H54 (cell line): ENCODE data around the gene ZNF830.
"Not testable (repeated sequence)": the region's sequence is repeated elsewhere in the genome, so short reads cannot be mapped to it uniquely, and the experiment has no call there.

Source experiments
- DNase-seq: peaks from one replicate; pipeline ENCODE4 v3.0.0; 2011; ENCODE audit warnings: low spot score, mixed read lengths; ENCODE audit not compliant: insufficient read length
- FAIRE-seq: peaks from 3 replicates; lab custom pipeline; 2011; peaks lifted over from hg19 to GRCh38; lab: Jason Lieb, UNC
- POLR2A ChIP-seq: IDR thresholded peaks from 2 replicates; pipeline ENCODE4 v1.6.1; 2011; ENCODE audit warnings: low read depth, mild to moderate bottlenecking, low read length

Gene ZNF830

DNA sequence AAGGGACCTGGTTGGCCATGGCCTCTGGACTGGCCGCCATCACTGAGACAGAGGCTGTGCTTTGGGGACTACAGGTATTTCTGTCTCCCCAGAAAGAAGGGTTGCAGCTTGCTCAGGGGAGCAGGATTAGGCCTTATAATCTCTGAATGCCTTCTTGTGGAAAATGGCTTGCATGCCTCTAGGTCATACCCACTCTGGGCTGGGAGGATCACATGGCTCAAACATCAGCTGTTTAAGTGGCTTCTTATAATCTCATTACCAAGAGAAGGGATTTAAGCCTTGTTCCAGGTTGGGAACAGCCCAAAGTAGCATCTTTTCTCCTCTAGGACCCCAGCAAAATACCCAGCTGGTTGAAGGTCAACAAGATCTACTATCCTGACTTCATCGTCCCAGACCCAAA is 38.1 kb downstream of the ZNF830 start:
- no peak for FAIRE-seq
- DNase-seq = no peak
- TF ChIP-seq POLR2A = no peak

DNA sequence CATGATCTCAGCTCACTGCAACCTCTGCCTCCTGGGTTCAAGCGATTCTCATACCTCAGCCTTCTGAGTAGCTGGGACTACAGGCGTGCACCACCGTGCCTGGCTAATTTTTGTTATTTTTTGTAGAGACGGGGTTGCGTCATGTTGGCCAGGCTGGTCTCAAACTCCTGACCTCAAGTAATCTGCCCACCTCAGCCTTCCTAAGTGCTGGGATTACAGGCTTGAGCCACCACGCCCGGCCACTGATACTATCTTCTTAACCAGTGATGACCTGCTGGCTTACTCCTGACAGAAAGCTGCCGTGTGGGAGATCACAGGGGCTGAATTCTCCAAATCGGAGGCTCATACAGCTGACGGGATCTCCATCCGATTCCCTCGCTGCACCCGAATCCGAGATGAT is 39.6 kb downstream of the ZNF830 start:
- DNase-seq, FAIRE-seq: not testable (repeated sequence)

DNA sequence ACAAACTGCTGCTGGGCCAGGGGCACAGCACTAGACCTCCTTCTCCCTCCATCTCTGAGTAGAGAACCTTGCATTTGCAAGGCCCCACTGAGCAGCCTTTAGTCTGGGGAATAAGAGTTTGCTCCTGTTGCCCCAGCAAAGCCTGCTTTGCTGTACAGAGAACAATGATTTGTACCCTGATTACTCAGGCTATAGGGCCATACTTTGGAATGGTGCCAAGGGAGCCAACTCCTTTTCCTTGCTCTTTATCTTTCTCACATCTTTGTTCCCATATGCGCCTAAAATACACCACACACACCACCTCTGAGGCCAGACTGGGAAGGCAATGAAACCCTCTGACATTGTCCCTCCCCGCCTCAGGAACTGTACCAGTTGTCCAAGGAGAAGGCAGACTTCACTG is 40.2 kb downstream of the ZNF830 start:
- DNase-seq (no peak), FAIRE-seq (no peak)
- TF ChIP-seq POLR2A = no peak

DNA sequence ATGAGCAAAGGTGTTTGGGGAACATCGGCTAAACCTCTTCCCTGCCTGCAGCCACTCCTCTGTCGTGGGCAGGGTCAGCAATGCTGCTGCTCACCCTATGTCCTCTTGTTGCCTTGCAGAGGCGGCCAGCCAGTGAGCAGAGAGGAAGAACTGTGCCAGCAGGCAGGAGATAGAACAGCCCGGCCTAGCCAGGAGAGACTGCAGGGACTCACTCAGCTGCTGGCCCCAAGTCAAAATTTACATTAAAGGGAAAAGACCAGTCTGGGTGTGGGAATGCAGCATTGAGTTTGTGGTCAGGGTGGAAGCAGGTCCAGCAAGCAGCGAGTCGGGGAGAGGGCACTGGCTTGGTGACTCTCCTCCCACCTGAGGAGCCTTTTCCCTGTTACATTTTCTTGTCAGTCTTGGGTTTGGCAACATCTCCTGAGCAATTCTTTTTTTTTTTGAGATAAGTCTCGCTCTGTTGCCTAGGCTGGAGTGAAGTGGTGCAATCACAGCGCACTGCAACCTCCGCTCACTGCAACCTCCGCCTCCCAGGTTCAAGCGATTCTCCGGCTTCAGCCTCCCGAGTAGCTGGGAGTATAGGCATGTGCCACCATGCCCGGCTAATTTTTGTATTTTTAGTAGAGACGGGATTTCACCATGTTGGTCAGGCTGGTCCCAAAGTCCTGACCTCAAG is 41.7 kb downstream of the ZNF830 start:
- FAIRE-seq (no peak), DNase-seq (peak; percentile 41)
- TF ChIP-seq POLR2A = no peak

DNA sequence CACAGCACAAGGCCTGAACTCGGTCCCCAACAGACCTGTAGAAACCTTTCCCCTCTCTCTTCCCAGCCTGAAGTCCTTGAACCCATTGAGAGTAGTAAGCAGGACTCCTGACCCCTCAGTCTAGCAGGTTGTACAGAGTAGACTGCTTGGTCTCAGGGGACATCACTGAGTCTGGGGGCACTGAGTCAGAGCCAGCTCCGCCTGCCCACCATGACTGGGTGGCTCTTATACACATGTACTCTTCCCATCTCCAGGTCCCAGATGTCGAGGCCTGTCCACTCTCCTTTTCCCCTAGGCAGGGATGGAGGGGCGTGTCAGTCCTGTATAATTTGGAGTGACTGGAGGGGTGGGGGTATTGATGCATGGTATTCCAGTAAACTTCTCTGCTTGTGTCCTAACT is 42.4 kb downstream of the ZNF830 start:
- FAIRE-seq = no peak
- no peak for TF ChIP-seq POLR2A
- DNase-seq = no peak

DNA sequence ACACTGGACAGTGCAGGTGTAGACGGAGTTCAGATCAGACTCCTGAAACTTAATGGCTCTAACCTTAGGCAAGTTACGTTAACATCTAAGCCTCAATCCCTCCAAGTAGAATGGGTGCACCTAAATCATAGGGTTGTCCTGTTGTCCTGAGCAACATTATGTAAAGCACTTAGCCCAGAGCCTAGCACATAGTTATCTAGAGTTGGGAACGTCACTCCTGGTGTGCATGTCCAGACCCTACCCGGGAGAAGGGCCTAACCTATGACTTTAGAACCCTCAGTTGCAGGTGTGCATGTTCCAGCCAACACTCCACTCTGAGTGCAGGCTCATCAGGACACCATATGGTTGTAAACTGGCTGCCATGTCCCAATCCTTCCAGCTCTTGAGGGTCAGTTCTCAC is 45.0 kb downstream of the ZNF830 start:
- no peak for TF ChIP-seq POLR2A
- FAIRE-seq (no peak), DNase-seq (no peak)

DNA sequence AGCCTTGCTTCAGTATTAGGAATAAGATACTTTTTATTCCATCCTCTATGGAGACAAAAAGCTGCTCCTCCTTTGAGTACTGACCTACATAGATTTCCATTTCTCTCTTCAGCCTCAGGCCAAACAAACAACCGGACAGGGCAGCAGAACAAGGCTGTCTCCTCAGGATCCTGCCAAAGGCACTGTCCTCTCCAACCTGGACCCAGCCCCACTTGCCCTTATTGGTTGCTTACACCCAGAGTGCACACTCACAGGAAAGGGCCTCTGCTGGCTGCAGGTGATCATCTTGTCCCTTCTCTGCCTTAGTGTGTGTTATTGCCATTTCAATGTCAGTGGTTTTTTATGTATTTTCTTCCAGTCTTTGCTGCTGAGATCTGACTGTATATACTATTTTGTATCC is 45.6 kb downstream of the ZNF830 start:
- DNase-seq (no peak), FAIRE-seq (no peak)
- TF ChIP-seq POLR2A = no peak

DNA sequence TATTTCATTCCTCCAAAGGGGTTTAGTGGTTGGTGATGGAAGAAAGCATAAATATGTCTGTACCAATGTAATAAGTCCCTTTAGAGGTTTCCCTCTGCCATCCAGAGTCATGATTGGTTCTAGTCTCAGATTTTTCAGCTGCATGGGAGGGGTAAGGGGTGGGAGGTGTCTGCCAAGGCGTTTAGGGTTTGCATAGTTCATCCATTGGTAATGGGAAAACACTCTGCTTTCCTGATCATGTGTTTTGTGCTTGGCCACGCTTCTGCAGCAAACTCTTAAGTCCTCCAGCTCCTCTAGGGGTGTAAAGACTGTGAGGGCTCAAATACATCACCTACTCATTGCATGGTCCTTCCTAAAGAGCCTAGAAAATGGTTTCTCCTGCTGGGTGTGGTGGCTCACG is 48.8 kb downstream of the ZNF830 start:
- no peak for DNase-seq
- no peak for FAIRE-seq
- TF ChIP-seq POLR2A = no peak

DNA sequence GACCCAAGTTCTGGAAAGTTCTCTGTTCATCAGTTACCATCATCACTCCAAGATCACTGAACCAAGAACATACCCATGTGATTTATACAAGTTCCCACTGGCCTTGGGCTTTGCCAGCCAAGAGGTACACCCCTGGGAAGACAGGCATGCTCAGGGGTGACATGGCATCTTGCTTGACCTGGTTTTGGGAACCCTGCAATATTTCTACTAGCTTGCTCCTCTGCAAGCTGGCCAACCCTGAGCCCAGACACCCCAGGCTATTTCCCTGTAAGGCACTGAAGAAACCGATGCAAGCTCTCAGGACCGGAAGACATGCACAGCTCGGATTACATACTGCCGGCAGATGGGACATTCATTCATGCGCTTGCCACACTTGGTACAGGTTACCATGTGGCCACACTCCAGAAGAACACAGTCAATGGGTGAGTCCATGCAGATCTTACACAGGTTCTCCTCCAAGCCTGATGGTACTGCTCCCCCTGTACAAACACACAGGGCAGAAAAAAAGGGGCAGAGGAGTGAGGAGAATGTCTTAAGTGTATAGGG is 50.4 kb downstream of the ZNF830 start:
- FAIRE-seq = no peak
- TF ChIP-seq POLR2A = no peak
- DNase-seq = no peak
